ENCODE measurements around the gene UBTD2.

Gene UBTD2

GRCh38 chr5:172166030-172166826 lies 117.3 kb downstream of the UBTD2 start:
- DNase-seq, result no peak

- DNase-seq, result no peak
Observed at GRCh38 chr5:172165465-172165864, 118.1 kb downstream of the UBTD2 start.

- no peak for DNase-seq
Observed at GRCh38 chr5:172164769-172165212, 118.8 kb downstream of the UBTD2 start.

GRCh38 chr5:172163346-172163745 lies 120.2 kb downstream of the UBTD2 start:
- DNase-seq, result no peak

- DNase-seq, result no peak
Observed at GRCh38 chr5:172162987-172163343, 120.6 kb downstream of the UBTD2 start.

GRCh38 chr5:172162323-172162986 lies 121.1 kb downstream of the UBTD2 start:
- DNase-seq, result no peak

- DNase-seq, result no peak
Observed at GRCh38 chr5:172160506-172160905, 123.1 kb downstream of the UBTD2 start.

Measured in SHP77 (cell line).